ENCODE measurements around the gene GASK1A.
A peak's percentile ranks its signal among the peaks of the same experiment; 100 is the strongest.

Gene GASK1A

GRCh38 chr3:43014956-43015355 lies 35.8 kb downstream of the GASK1A start:
- no peak for DNase-seq

GRCh38 chr3:43015572-43015971 lies 36.5 kb downstream of the GASK1A start:
- no peak for DNase-seq

- DNase-seq = no peak
These were observed 37.1 kb downstream of the GASK1A start for GRCh38 chr3:43015991-43016865.

GRCh38 chr3:43017004-43017403 lies 37.9 kb downstream of the GASK1A start:
- DNase-seq = no peak

- DNase-seq = no peak
These were observed 38.6 kb downstream of the GASK1A start for GRCh38 chr3:43017593-43018195.

- no peak for DNase-seq
These were observed 39.1 kb downstream of the GASK1A start for GRCh38 chr3:43018246-43018645.

- DNase-seq = no peak
These were observed 40.1 kb downstream of the GASK1A start for GRCh38 chr3:43019006-43019809.

GRCh38 chr3:43019826-43020225 lies 40.7 kb downstream of the GASK1A start:
- no peak for DNase-seq

GRCh38 chr3:43021186-43021585 lies 42.1 kb downstream of the GASK1A start:
- DNase-seq = no peak

GRCh38 chr3:43022121-43022520 lies 43.0 kb downstream of the GASK1A start:
- DNase-seq = no peak

- no peak for DNase-seq
These were observed 44.0 kb downstream of the GASK1A start for GRCh38 chr3:43023066-43023465.

- no peak for DNase-seq
These were observed 44.6 kb downstream of the GASK1A start for GRCh38 chr3:43023746-43024145.

- DNase-seq = no peak
These were observed 45.2 kb downstream of the GASK1A start for GRCh38 chr3:43024181-43024885.

GRCh38 chr3:43025423-43025822 lies 46.3 kb downstream of the GASK1A start:
- DNase-seq = no peak

- DNase-seq = no peak
These were observed 48.9 kb downstream of the GASK1A start for GRCh38 chr3:43028001-43028400.

GRCh38 chr3:43028678-43029490 lies 49.8 kb downstream of the GASK1A start:
- peak; percentile 18 for DNase-seq

- peak; percentile 25 for DNase-seq
These were observed 51.2 kb downstream of the GASK1A start for GRCh38 chr3:43030162-43030935.

- DNase-seq = peak; percentile 34
These were observed 52.4 kb downstream of the GASK1A start for GRCh38 chr3:43031485-43031884.

- peak; percentile 41 for DNase-seq
These were observed 52.9 kb downstream of the GASK1A start for GRCh38 chr3:43031889-43032545.

All from right forelimb (tissue), 1 donor.